ENCODE data around the gene SLC25A17.

The SLC25A17 gene

DNA sequence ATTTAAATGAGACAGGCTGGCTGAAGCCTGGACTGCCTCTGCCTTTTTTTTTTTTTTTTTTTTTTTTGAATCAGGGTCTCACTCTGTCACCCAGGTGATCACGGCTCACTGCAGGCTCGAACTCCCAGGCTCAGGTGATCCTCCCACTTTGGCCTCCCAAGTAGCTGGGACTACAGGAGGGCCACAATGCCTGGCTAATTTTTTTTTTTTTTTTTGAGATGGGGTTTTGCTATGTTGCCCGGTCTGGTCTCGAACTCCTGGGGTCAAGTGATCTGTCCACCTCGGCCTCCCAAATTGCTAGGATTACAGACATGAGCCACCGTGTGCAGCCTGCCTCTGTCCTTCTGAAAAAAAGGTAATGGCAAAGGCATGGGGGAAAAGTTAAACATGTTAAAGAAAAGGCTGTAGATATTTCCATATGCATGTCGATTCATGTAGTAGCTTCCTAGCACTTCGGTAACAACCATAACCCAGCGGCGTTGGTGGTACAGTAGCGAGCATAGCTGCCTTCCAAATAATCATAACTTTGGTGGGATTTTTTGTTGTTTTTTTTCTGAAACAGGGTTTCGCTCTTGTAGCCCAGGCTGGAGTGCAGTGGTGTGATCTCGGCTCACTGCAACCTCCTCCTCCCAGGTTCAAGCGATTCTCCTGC, 91.1 kb downstream of the SLC25A17 start:
- Histone ChIP-seq H3K9me2 (replicated peaks; ENCODE audit: insufficient read depth, low read length) (no peaks in the 10 kb centered on the region), H3K27ac (ENCODE audit: low read depth, low read length) (no peak overlapping the region), H3K9me3 (ENCODE audit: insufficient read depth, low read length) (no peaks in the 10 kb centered on the region), H4K20me1 (ENCODE audit: low read depth, low read length) (no peaks in the 10 kb centered on the region), H3F3A (ENCODE audit: insufficient read depth) (no peaks in the 10 kb centered on the region), H3K79me2 (ENCODE audit: insufficient read depth, low read length) (no peaks in the 10 kb centered on the region), H2AFZ (ENCODE audit: low read depth, low read length, severe bottlenecking) (no peak overlapping the region), H3K4me3 (ENCODE audit: insufficient read depth, low read length, poor library complexity, severe bottlenecking) (no peak overlapping the region), H3K36me3 (ENCODE audit: low read length) (no peaks in the 10 kb centered on the region), H3K9ac (ENCODE audit: low read length) (no peak overlapping the region), H3K27me3 (ENCODE audit: low read length) (no peaks in the 10 kb centered on the region), H3K4me2 (ENCODE audit: low read depth, low read length, poor library complexity, severe bottlenecking) (no peak overlapping the region)
- no peak for TF ChIP-seq EZH2phosphoT487 (conservative IDR thresholded peaks at IDR 0.05; ENCODE audit: low read length)
- TF ChIP-seq, protein P1, sequence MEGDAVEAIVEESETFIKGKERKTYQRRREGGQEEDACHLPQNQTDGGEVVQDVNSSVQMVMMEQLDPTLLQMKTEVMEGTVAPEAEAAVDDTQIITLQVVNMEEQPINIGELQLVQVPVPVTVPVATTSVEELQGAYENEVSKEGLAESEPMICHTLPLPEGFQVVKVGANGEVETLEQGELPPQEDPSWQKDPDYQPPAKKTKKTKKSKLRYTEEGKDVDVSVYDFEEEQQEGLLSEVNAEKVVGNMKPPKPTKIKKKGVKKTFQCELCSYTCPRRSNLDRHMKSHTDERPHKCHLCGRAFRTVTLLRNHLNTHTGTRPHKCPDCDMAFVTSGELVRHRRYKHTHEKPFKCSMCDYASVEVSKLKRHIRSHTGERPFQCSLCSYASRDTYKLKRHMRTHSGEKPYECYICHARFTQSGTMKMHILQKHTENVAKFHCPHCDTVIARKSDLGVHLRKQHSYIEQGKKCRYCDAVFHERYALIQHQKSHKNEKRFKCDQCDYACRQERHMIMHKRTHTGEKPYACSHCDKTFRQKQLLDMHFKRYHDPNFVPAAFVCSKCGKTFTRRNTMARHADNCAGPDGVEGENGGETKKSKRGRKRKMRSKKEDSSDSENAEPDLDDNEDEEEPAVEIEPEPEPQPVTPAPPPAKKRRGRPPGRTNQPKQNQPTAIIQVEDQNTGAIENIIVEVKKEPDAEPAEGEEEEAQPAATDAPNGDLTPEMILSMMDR (IDR thresholded peaks at IDR 0.05; ENCODE audit: insufficient read depth, low read length, poor library complexity, severe bottlenecking): no peak

DNA sequence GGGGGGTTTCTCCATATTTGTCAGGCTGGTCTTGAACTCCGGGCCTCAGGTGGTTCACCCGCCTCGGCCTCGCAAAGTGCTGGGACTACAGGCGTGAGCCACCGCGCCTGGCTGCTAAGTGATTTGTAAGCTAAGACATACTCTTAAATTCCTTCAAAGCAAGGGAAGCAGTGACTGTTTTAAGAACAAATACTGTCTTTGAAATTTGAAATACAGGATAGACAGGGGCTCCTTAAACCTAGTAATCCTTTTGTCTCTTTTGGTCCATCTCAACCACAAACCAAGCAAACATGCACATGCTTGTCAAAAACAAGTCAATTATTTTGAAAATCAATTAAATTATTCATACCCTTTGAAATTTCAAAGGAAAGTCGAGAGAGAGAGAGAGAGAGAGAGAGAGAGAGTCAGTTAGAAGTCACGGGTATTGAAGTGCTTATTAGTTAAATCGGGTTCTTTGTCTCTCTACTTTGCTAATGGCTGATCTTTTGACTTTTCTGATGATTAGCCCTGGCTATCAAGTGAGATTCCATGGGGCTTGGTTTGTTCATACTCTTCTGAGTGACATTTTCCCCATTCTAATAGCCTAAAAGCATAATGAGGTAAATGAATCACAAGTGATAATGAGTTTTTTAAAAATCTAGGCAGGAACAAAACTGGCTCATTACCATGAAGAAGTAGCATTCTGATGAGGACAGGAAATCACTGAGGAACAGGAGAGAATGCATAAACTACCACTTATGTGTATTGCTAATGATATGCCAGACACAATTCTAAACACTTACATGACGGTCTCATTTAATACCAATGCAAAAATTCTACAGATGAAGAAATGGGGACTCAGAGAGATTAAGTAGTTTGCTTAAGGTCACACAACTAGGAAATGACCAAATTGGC, 91.8 kb downstream of the SLC25A17 start:
- H3K27me3 ChIP-seq (ENCODE audit: low read length): no peaks in the 10 kb centered on the region
- H3F3A ChIP-seq (ENCODE audit: insufficient read depth): no peaks in the 10 kb centered on the region
- no peaks in the 10 kb centered on the region for H3K79me2 ChIP-seq (ENCODE audit: insufficient read depth, low read length)
- H3K4me2 ChIP-seq (ENCODE audit: low read depth, low read length, poor library complexity, severe bottlenecking): no peak overlapping the region
- H3K36me3 ChIP-seq (ENCODE audit: low read length): no peaks in the 10 kb centered on the region
- H2AFZ ChIP-seq (ENCODE audit: low read depth, low read length, severe bottlenecking): no peak overlapping the region
- H3K9me3 ChIP-seq (ENCODE audit: insufficient read depth, low read length): no peaks in the 10 kb centered on the region
- H3K9me2 ChIP-seq (replicated peaks; ENCODE audit: insufficient read depth, low read length): no peaks in the 10 kb centered on the region
- no peaks in the 10 kb centered on the region for H4K20me1 ChIP-seq (ENCODE audit: low read depth, low read length)
- H3K9ac ChIP-seq (ENCODE audit: low read length): no peak overlapping the region
- no peak overlapping the region for H3K27ac ChIP-seq (ENCODE audit: low read depth, low read length)
- H3K4me3 ChIP-seq (ENCODE audit: insufficient read depth, low read length, poor library complexity, severe bottlenecking): no peak overlapping the region
- TF ChIP-seq, protein P1 (IDR thresholded peaks at IDR 0.05; ENCODE audit: insufficient read depth, low read length, poor library complexity, severe bottlenecking): no peak
- TF ChIP-seq EZH2phosphoT487 (conservative IDR thresholded peaks at IDR 0.05; ENCODE audit: low read length): no peak

DNA sequence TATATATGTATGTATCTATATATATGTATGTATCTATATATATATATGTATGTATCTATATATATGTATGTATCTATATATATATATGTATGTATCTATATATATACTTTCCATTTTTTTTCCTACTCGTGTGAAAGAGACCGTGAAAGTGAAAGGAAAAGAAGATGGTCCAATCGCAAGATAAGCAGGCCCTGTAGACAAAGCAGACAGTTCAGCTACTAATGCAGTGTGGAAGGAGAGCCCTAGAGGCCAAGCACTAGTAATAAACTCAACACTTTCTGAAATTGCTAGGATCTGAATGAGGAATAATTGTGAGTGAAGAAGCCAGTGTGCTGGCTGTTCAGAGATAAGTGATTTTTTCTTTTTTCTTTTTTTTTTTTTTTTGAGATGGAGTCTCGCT, 92.6 kb downstream of the SLC25A17 start:
- no peak overlapping the region for H3K4me2 ChIP-seq (ENCODE audit: low read depth, low read length, poor library complexity, severe bottlenecking)

More for the DNA sequence above, 92.6 kb downstream of the SLC25A17 start:
- Histone ChIP-seq H3K36me3 (ENCODE audit: low read length) (no peaks in the 10 kb centered on the region), H3K9me2 (replicated peaks; ENCODE audit: insufficient read depth, low read length) (no peaks in the 10 kb centered on the region), H3K4me3 (ENCODE audit: insufficient read depth, low read length, poor library complexity, severe bottlenecking) (no peak overlapping the region), H3F3A (ENCODE audit: insufficient read depth) (no peaks in the 10 kb centered on the region), H2AFZ (ENCODE audit: low read depth, low read length, severe bottlenecking) (no peak overlapping the region), H3K27me3 (ENCODE audit: low read length) (no peaks in the 10 kb centered on the region), H3K79me2 (ENCODE audit: insufficient read depth, low read length) (no peaks in the 10 kb centered on the region), H3K27ac (ENCODE audit: low read depth, low read length) (no peak overlapping the region), H4K20me1 (ENCODE audit: low read depth, low read length) (no peaks in the 10 kb centered on the region), H3K9ac (ENCODE audit: low read length) (no peak overlapping the region), H3K9me3 (ENCODE audit: insufficient read depth, low read length) (no peaks in the 10 kb centered on the region)
- TF ChIP-seq, protein P1 (IDR thresholded peaks at IDR 0.05; ENCODE audit: insufficient read depth, low read length, poor library complexity, severe bottlenecking): no peak

Measured in SU-DHL-6 (cell line).